ENCODE results near the gene NDRG2. TPM values are rescaled to one million over a fixed set of nuclear protein-coding genes. Genes with fewer than 3 reads are reported as not detected.

The NDRG2 gene
- total RNA-seq (0.50 and 1.8 TPM in 2 replicates), polyA plus RNA-seq (0.32 and 0.34 TPM in 2 replicates), polyA minus RNA-seq (ENCODE audit: low replicate concordance) (not detected in 2 replicates)
- polyA plus RNA-seq (2012), result 0.14 and 0.17 TPM in 2 replicates

GRCh38 chr14:21024585-21025370, at the start of gene NDRG2:
Gene NDRG2, minus strand, starts transcription at chr14:21025061. Its CDS starts 1,746 bp downstream, at chr14:21023315.
- TF ChIP-seq EZH2 (IDR thresholded peaks at IDR 0.05; ENCODE audit: low read length, missing control alignments) (peak; percentile 93), CTCF (conservative IDR thresholded peaks at IDR 0.05 in 1 of 2, IDR thresholded peaks at IDR 0.05 in 1 of 2; ENCODE audit: low read depth in 1 of 2, low read length in 2 of 2) (no peak)
- no peak within 1 kb of the TSS for H3K9ac ChIP-seq (ENCODE audit: insufficient read depth, low read length)
- H3K4me3 ChIP-seq (replicated peaks in 1 of 4; ENCODE audit: control extremely low read depth in 1 of 4, insufficient read depth in 1 of 4, low read depth in 3 of 4, low read length in 4 of 4), result peak within 1 kb of the TSS in 2 of 4 experiments; percentile 33 to 40
- peak in 1 of 2 donors; percentile 17 for DNase-seq (ENCODE audit: low read depth in 2 of 2)
- H3K27me3 ChIP-seq (ENCODE audit: control insufficient read depth, insufficient read depth, low read length), result peaks cover 54% of the 10 kb centered on the region
- no peaks in the 10 kb centered on the region for H3K4me1 ChIP-seq (ENCODE audit: control insufficient read depth, extremely low read depth, insufficient read depth, low read length)
- H3K27ac ChIP-seq (ENCODE audit: insufficient read depth, low read length), result no peak within 1 kb of the TSS
- H3K9me3 ChIP-seq (ENCODE audit: control insufficient read depth, insufficient read depth, low read depth, low read length), result no peaks in the 10 kb centered on the region
- H2AFZ ChIP-seq (ENCODE audit: low read length), result no peak within 1 kb of the TSS
- H3K36me3 ChIP-seq (ENCODE audit: control insufficient read depth, insufficient read depth, low read length), result no peaks in the 10 kb centered on the region
- H3K79me2 ChIP-seq (ENCODE audit: control insufficient read depth, insufficient read depth, low read length), result no peaks in the 10 kb centered on the region
- peak within 1 kb of the TSS; percentile 25 for H3K4me2 ChIP-seq (ENCODE audit: extremely low read depth, insufficient read depth, low read length)
- no peaks in the 10 kb centered on the region for H4K20me1 ChIP-seq (ENCODE audit: control insufficient read depth, extremely low read depth, insufficient read depth, low read length)

GRCh38 chr14:21073921-21074320, 49.1 kb upstream of the NDRG2 start:
- H3K79me2 ChIP-seq (ENCODE audit: control insufficient read depth, insufficient read depth, low read length), result peaks cover 2% of the 10 kb centered on the region
- H3K27me3 ChIP-seq (ENCODE audit: control insufficient read depth, insufficient read depth, low read length), result no peaks in the 10 kb centered on the region
- no peaks in the 10 kb centered on the region for H4K20me1 ChIP-seq (ENCODE audit: control insufficient read depth, extremely low read depth, insufficient read depth, low read length)
- TF ChIP-seq CTCF (conservative IDR thresholded peaks at IDR 0.05 in 1 of 2, IDR thresholded peaks at IDR 0.05 in 1 of 2; ENCODE audit: low read depth in 1 of 2, low read length in 2 of 2), result no peak
- TF ChIP-seq EZH2 (IDR thresholded peaks at IDR 0.05; ENCODE audit: low read length, missing control alignments), result no peak
- no peaks in the 10 kb centered on the region for H3K9me3 ChIP-seq (ENCODE audit: control insufficient read depth, insufficient read depth, low read depth, low read length)
- no peak overlapping the region for H2AFZ ChIP-seq (ENCODE audit: low read length)
- H3K36me3 ChIP-seq (ENCODE audit: control insufficient read depth, insufficient read depth, low read length), result peaks cover 28% of the 10 kb centered on the region
- no peak overlapping the region for H3K4me2 ChIP-seq (ENCODE audit: extremely low read depth, insufficient read depth, low read length)
- DNase-seq (ENCODE audit: low read depth in 2 of 2), result no peak
- no peak overlapping the region for H3K4me3 ChIP-seq (replicated peaks in 1 of 4; ENCODE audit: control extremely low read depth in 1 of 4, insufficient read depth in 1 of 4, low read depth in 3 of 4, low read length in 4 of 4)
- no peak overlapping the region for H3K27ac ChIP-seq (ENCODE audit: insufficient read depth, low read length)
- H3K9ac ChIP-seq (ENCODE audit: insufficient read depth, low read length), result no peak overlapping the region
- H3K4me1 ChIP-seq (ENCODE audit: control insufficient read depth, extremely low read depth, insufficient read depth, low read length), result peaks cover 9% of the 10 kb centered on the region

GRCh38 chr14:21072781-21073339, 48.0 kb upstream of the NDRG2 start:
- Histone ChIP-seq H3K4me1 (ENCODE audit: control insufficient read depth, extremely low read depth, insufficient read depth, low read length) (peaks cover 11% of the 10 kb centered on the region), H3K36me3 (ENCODE audit: control insufficient read depth, insufficient read depth, low read length) (peaks cover 24% of the 10 kb centered on the region), H4K20me1 (ENCODE audit: control insufficient read depth, extremely low read depth, insufficient read depth, low read length) (no peaks in the 10 kb centered on the region), H3K79me2 (ENCODE audit: control insufficient read depth, insufficient read depth, low read length) (peaks cover 2% of the 10 kb centered on the region), H3K4me3 (replicated peaks in 1 of 4; ENCODE audit: control extremely low read depth in 1 of 4, insufficient read depth in 1 of 4, low read depth in 3 of 4, low read length in 4 of 4) (no peak overlapping the region), H3K9me3 (ENCODE audit: control insufficient read depth, insufficient read depth, low read depth, low read length) (no peaks in the 10 kb centered on the region), H2AFZ (ENCODE audit: low read length) (no peak overlapping the region), H3K27me3 (ENCODE audit: control insufficient read depth, insufficient read depth, low read length) (no peaks in the 10 kb centered on the region), H3K4me2 (ENCODE audit: extremely low read depth, insufficient read depth, low read length) (peak overlapping the region; percentile 49), H3K9ac (ENCODE audit: insufficient read depth, low read length) (no peak overlapping the region), H3K27ac (ENCODE audit: insufficient read depth, low read length) (peak overlapping the region; percentile 96)
- DNase-seq (ENCODE audit: low read depth in 2 of 2), result no peak
- TF ChIP-seq EZH2 (IDR thresholded peaks at IDR 0.05; ENCODE audit: low read length, missing control alignments) (no peak), CTCF (conservative IDR thresholded peaks at IDR 0.05 in 1 of 2, IDR thresholded peaks at IDR 0.05 in 1 of 2; ENCODE audit: low read depth in 1 of 2, low read length in 2 of 2) (no peak)

Measured in fibroblast of lung (primary cell).